ENCODE measurements around the gene FAU. TPM values are rescaled to one million over a fixed set of nuclear protein-coding genes. Genes with fewer than 3 reads are reported as not detected.
A peak's percentile ranks its signal among the peaks of the same experiment; 100 is the strongest.

Gene FAU
- polyA plus RNA-seq (2012; rRNA removed): 912 and 1,210 TPM in 2 replicates
- polyA plus RNA-seq (2012; cell fraction: cytosol; rRNA removed): 839 and 875 TPM in 2 replicates
- polyA plus RNA-seq (2012; cell fraction: nucleus; rRNA removed): 329 and 754 TPM in 2 replicates

DNA sequence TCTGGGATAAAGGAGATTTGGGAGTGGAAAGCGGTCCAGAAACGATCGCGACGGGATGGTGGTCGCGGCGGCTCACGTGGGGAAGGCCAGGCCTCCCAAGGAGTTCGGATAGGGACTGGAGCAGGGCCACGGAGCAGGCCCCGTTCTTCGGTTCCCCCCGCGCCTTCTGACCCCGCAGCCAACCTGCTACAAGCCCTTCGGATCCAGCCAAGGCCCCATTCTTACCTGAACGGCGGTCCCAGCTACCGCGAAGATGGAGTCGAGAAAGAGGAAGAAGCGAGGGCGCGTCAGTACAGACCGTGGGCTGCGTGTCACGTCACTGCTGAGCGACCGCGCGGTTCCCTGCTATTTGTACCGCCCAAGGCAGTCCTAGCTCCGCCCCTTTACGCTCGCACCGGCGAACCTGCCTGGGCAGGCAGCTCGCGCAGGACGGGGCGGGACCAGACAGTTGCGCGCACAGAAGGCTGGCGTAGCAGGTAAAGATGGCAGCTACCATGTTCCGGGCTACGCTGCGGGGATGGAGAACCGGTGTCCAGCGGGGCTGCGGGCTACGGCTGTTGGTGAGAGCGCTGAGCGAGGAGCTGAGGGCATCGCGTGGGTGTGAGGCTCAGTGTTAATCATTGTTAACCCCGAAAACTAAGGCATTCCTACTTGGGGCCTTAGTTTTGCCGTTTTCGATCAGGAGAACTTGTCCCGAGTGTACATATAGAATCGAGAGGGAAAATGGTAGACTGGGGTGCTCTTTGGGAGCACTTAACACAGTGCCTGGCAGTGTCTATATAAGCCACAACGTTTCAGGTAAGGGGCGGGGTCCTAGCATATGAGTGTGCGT, at the start of gene FAU, which contains the start of gene MRPL49:
Gene FAU (minus strand): TSS at position 270 of the 832 bp plus-strand sequence. CDS start 321 bp downstream, outside the sequence.
Gene MRPL49 (plus strand): TSS at position 457 of the 832 bp plus-strand sequence. CDS start 26 bp downstream, at position 483.
- POLR2A ChIA-PET: interaction anchor here (0.5 to 2.0 kb wide), 10 partner anchors 10 to 244 kb away, joined by 3 to 22 read pairs (median 6); partner anchors contain the start of genes CAPN1, EHD1, SYVN1 and TM7SF2
- no peaks in the 10 kb centered on the region for H4K20me1 ChIP-seq (ENCODE audit: insufficient read depth)
- peak within 1 kb of the TSS; percentile 89 to 91 for H3K4me3 ChIP-seq (ENCODE audit: low read depth in 2 of 2, low read length in 1 of 2)
- no peaks in the 10 kb centered on the region for H3K9me3 ChIP-seq
- H3K79me2 ChIP-seq (ENCODE audit: insufficient read depth): peaks cover 55% of the 10 kb centered on the region
- H3K4me2 ChIP-seq: peak within 1 kb of the TSS; percentile 93
- peaks cover 31% of the 10 kb centered on the region for H3F3A ChIP-seq (replicated peaks; ENCODE audit: insufficient read depth)
- H2AFZ ChIP-seq (ENCODE audit: low read depth): peak within 1 kb of the TSS; percentile 79; the same call in 1 of the 2 replicates
- no peaks in the 10 kb centered on the region for H3K9me2 ChIP-seq
- H3K27me3 ChIP-seq (ENCODE audit: insufficient read depth): no peaks in the 10 kb centered on the region
- peak within 1 kb of the TSS; percentile 81 to 95 for H3K27ac ChIP-seq (ENCODE audit: low read depth in 2 of 2, low read length in 1 of 2)
- peak; percentile 96 for DNase-seq
- CTCF ChIA-PET: interaction anchor here (1.3 to 3.3 kb wide), 5 partner anchors 10 to 108 kb away, joined by 4 to 47 read pairs (median 9); partner anchors contain the start of genes ARL2, CAPN1, SYVN1 and TM7SF2
- H3K36me3 ChIP-seq (replicated peaks in 1 of 2; ENCODE audit: control insufficient read depth in 1 of 2, insufficient read depth in 2 of 2, low read length in 1 of 2): peaks cover 35 to 47% of the 10 kb centered on the region in 2 experiments
- 1% methylated on average over 56 of the region's 64 CpGs for WGBS (ENCODE audit: low lambda C conversion rate)
- H3K4me1 ChIP-seq (ENCODE audit: control insufficient read depth in 1 of 2, insufficient read depth in 2 of 2, low read depth in 1 of 2, low read length in 1 of 2): peaks cover 11 to 13% of the 10 kb centered on the region in 2 experiments; a peak in 3 of 4 replicates
- H3K9ac ChIP-seq: peak within 1 kb of the TSS; percentile 89
- TF ChIP-seq RCOR1 (IDR thresholded peaks at IDR 0.05; ENCODE audit: low read length) (no peak), RXRA (IDR thresholded peaks at IDR 0.05; ENCODE audit: borderline replicate concordance, low read depth) (no peak), TEAD4 (IDR thresholded peaks at IDR 0.05; ENCODE audit: borderline replicate concordance, insufficient read depth) (no peak), MEF2A (IDR thresholded peaks at IDR 0.05; ENCODE audit: borderline replicate concordance, low read depth) (no peak), FOSL2 (IDR thresholded peaks at IDR 0.05; ENCODE audit: borderline replicate concordance, low read depth) (no peak), SMC3 (IDR thresholded peaks at IDR 0.05; ENCODE audit: low read depth, low read length) (peak; percentile 6; the same call in 1 of the 2 replicates), JUND (IDR thresholded peaks at IDR 0.05) (no peak), NFIC (IDR thresholded peaks at IDR 0.05; ENCODE audit: borderline replicate concordance) (no peak), RAD21 (IDR thresholded peaks at IDR 0.05; ENCODE audit: low read length) (no peak), RFX5 (IDR thresholded peaks at IDR 0.05; ENCODE audit: low read length) (no peak; the same call in 1 of the 2 replicates), NRF1 (IDR thresholded peaks at IDR 0.05; ENCODE audit: low read depth, low read length) (peak; percentile 92), TCF12 (IDR thresholded peaks at IDR 0.05) (peak; percentile 22; the same call in 1 of the 2 replicates), YY1 (IDR thresholded peaks at IDR 0.05; ENCODE audit: low read depth) (peak; percentile 90), CHD2 (IDR thresholded peaks at IDR 0.05; ENCODE audit: low read length, partially characterized antibody) (peak; percentile 81), MXI1 (IDR thresholded peaks at IDR 0.05; ENCODE audit: low read depth, low read length) (peak; percentile 94), POLR2AphosphoS5 (IDR thresholded peaks at IDR 0.05; ENCODE audit: low read depth, low read length) (peak; percentile 95), EZH2phosphoT487 (IDR thresholded peaks at IDR 0.05; ENCODE audit: borderline replicate concordance, low read depth) (no peak), EP300 (IDR thresholded peaks at IDR 0.05; ENCODE audit: borderline replicate concordance in 1 of 2, low read depth in 1 of 2, low read length in 1 of 2) (no peak), TAF1 (IDR thresholded peaks at IDR 0.05; ENCODE audit: borderline replicate concordance, low read depth, low read length) (peak; percentile 96)
- TF ChIP-seq, protein P1, sequence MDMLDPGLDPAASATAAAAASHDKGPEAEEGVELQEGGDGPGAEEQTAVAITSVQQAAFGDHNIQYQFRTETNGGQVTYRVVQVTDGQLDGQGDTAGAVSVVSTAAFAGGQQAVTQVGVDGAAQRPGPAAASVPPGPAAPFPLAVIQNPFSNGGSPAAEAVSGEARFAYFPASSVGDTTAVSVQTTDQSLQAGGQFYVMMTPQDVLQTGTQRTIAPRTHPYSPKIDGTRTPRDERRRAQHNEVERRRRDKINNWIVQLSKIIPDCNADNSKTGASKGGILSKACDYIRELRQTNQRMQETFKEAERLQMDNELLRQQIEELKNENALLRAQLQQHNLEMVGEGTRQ (IDR thresholded peaks at IDR 0.05; ENCODE audit: borderline replicate concordance, low read depth, low read length): no peak
- TF ChIP-seq, protein P2, sequence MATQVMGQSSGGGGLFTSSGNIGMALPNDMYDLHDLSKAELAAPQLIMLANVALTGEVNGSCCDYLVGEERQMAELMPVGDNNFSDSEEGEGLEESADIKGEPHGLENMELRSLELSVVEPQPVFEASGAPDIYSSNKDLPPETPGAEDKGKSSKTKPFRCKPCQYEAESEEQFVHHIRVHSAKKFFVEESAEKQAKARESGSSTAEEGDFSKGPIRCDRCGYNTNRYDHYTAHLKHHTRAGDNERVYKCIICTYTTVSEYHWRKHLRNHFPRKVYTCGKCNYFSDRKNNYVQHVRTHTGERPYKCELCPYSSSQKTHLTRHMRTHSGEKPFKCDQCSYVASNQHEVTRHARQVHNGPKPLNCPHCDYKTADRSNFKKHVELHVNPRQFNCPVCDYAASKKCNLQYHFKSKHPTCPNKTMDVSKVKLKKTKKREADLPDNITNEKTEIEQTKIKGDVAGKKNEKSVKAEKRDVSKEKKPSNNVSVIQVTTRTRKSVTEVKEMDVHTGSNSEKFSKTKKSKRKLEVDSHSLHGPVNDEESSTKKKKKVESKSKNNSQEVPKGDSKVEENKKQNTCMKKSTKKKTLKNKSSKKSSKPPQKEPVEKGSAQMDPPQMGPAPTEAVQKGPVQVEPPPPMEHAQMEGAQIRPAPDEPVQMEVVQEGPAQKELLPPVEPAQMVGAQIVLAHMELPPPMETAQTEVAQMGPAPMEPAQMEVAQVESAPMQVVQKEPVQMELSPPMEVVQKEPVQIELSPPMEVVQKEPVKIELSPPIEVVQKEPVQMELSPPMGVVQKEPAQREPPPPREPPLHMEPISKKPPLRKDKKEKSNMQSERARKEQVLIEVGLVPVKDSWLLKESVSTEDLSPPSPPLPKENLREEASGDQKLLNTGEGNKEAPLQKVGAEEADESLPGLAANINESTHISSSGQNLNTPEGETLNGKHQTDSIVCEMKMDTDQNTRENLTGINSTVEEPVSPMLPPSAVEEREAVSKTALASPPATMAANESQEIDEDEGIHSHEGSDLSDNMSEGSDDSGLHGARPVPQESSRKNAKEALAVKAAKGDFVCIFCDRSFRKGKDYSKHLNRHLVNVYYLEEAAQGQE (IDR thresholded peaks at IDR 0.05; ENCODE audit: low read depth, low read length): no peak
- TF ChIP-seq, protein P3, sequence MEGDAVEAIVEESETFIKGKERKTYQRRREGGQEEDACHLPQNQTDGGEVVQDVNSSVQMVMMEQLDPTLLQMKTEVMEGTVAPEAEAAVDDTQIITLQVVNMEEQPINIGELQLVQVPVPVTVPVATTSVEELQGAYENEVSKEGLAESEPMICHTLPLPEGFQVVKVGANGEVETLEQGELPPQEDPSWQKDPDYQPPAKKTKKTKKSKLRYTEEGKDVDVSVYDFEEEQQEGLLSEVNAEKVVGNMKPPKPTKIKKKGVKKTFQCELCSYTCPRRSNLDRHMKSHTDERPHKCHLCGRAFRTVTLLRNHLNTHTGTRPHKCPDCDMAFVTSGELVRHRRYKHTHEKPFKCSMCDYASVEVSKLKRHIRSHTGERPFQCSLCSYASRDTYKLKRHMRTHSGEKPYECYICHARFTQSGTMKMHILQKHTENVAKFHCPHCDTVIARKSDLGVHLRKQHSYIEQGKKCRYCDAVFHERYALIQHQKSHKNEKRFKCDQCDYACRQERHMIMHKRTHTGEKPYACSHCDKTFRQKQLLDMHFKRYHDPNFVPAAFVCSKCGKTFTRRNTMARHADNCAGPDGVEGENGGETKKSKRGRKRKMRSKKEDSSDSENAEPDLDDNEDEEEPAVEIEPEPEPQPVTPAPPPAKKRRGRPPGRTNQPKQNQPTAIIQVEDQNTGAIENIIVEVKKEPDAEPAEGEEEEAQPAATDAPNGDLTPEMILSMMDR (IDR thresholded peaks at IDR 0.05): no peak
- TF ChIP-seq, protein P4, sequence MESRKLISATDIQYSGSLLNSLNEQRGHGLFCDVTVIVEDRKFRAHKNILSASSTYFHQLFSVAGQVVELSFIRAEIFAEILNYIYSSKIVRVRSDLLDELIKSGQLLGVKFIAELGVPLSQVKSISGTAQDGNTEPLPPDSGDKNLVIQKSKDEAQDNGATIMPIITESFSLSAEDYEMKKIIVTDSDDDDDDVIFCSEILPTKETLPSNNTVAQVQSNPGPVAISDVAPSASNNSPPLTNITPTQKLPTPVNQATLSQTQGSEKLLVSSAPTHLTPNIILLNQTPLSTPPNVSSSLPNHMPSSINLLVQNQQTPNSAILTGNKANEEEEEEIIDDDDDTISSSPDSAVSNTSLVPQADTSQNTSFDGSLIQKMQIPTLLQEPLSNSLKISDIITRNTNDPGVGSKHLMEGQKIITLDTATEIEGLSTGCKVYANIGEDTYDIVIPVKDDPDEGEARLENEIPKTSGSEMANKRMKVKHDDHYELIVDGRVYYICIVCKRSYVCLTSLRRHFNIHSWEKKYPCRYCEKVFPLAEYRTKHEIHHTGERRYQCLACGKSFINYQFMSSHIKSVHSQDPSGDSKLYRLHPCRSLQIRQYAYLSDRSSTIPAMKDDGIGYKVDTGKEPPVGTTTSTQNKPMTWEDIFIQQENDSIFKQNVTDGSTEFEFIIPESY (IDR thresholded peaks at IDR 0.05; ENCODE audit: borderline replicate concordance, low read depth): no peak

All from SK-N-SH (cell line).